GM13977 (cell line): ENCODE measurements around the gene PPP1R15B.

Source experiments
- DNase-seq: peaks from one replicate; pipeline ENCODE4 v3.0.0; 2012; ENCODE audit warnings: low spot score
- CTCF ChIP-seq: IDR thresholded peaks from 2 replicates; pipeline ENCODE4 v1.5.1; 2012; ENCODE audit warnings: mild to moderate bottlenecking, control low read depth; ENCODE audit not compliant: insufficient read depth; ENCODE audit errors: extremely low read depth, missing control alignments
- in situ Hi-C: fragments of 300-500 bp; cut with MboI; formaldehyde crosslinking; loops from one replicate; pipeline ENCODE4 v1.12.0; 2022; ENCODE audit warnings: low sequenced_read_pairs, low pct_unique_long_range_greater_than_20kb, mixed read lengths, inconsistent platforms; ENCODE audit not compliant: unreplicated experiment

PPP1R15B gene

GRCh38 chr1:204368996-204369726, 42.5 kb downstream of the PPP1R15B start:
- DNase-seq, result no peak
- in situ Hi-C loops, result no loop called here
- TF ChIP-seq CTCF, result no peak

GRCh38 chr1:204367956-204368355, 43.7 kb downstream of the PPP1R15B start:
- in situ Hi-C loops, result no loop called here
- no peak for DNase-seq
- TF ChIP-seq CTCF, result no peak

- TF ChIP-seq CTCF, result no peak
- in situ Hi-C loops, result no loop called here
- DNase-seq, result no peak
Measured at GRCh38 chr1:204367193-204367858, 44.3 kb downstream of the PPP1R15B start.

GRCh38 chr1:204366759-204367158, 44.9 kb downstream of the PPP1R15B start:
- in situ Hi-C loops, result no loop called here
- peak; percentile 63 for TF ChIP-seq CTCF
- DNase-seq, result no peak

GRCh38 chr1:204363335-204364114, 48.1 kb downstream of the PPP1R15B start:
- peak; percentile 87 for TF ChIP-seq CTCF
- in situ Hi-C loops, result no loop called here
- peak; percentile 83 for DNase-seq

DNA sequence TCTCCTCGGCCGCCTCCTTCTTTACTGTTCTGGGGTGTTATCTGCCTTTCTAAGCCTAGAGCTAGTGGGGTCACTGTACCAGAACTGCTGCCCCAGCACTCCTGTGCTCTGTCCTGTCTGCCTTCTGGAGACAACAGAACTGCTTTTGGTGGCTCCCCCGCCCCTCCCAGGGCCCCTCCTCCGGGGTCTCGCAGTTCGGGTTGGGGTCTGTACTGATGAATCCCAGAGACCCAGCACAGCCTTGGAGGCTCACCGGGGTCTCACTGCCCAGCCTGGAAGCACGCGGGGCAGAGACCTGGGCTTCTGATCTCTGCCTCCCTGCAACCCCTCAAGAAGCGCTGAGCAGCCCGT, 48.7 kb downstream of the PPP1R15B start:
- TF ChIP-seq CTCF, result no peak
- DNase-seq, result no peak

More for the DNA sequence above, 48.7 kb downstream of the PPP1R15B start:
- in situ Hi-C loops, result no loop called here
